Duodenal mucosa (tissue), 2 donors: Measurements from ENCODE around the gene KAT8.

Experiments used
- H3K27ac ChIP-seq: one replicate; pipeline ENCODE4 v1.7.0; 2013; ENCODE audit warnings: low read depth, low read length
- H3K27me3 ChIP-seq, 2 donors: one replicate each; pipeline ENCODE4 v1.7.0; 2013; ENCODE audit warnings: low read length in 2 of 2, control low read depth in 1 of 2; ENCODE audit not compliant: insufficient read depth in 2 of 2, control insufficient read depth in 1 of 2
- H3K36me3 ChIP-seq, 2 donors: one replicate each; pipeline ENCODE4 v1.7.0; 2013; ENCODE audit warnings: low read length in 2 of 2, control low read depth in 1 of 2; ENCODE audit not compliant: insufficient read depth in 2 of 2, control insufficient read depth in 1 of 2
- H3K4me1 ChIP-seq, 2 donors: one replicate each; pipeline ENCODE4 v1.7.0; 2013; ENCODE audit warnings: low read length in 2 of 2, control low read depth in 1 of 2; ENCODE audit not compliant: insufficient read depth in 2 of 2, control insufficient read depth in 1 of 2
- H3K4me3 ChIP-seq, 2 donors: one replicate each; pipeline ENCODE4 v1.7.0; 2013; ENCODE audit warnings: low read length in 2 of 2, low read depth in 1 of 2
- H3K9ac ChIP-seq, 2 donors: one replicate each; pipeline ENCODE4 v1.7.0; 2013; ENCODE audit warnings: low read length in 2 of 2, low read depth in 1 of 2
- H3K9me3 ChIP-seq, 2 donors: one replicate each; pipeline ENCODE4 v1.7.0; 2013; ENCODE audit warnings: low read length in 2 of 2, control low read depth in 1 of 2; ENCODE audit not compliant: control insufficient read depth in 1 of 2

Gene KAT8

DNA sequence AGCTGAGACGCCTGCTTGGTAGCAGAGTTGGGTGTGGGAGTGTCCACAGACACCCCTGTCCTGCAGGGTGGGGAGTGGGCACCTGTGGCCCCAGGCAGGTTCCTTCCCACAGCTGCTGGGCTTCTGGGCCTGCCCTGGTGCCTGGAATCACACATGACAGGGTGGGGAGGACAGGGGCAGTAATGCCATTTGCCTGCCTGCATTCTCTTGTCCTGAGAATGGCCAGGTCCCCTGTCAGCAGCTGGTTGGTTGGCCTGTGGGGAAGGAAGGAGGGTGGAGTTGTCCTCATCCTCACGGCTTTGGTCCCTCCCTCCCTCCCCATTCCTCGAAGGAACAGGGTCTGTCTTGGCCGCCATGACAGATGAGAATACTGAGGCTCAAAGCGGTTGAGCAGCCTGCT, 33.9 kb upstream of the KAT8 start:
- Histone ChIP-seq H3K4me3 (no peak overlapping the region), H3K36me3 (peaks cover 18 to 58% of the 10 kb centered on the region in 2 donors), H3K27ac (no peak overlapping the region), H3K9ac (no peak overlapping the region), H3K4me1 (peaks cover 0 to 4% of the 10 kb centered on the region in 2 donors), H3K9me3 (no peaks in the 10 kb centered on the region), H3K27me3 (no peaks in the 10 kb centered on the region)

DNA sequence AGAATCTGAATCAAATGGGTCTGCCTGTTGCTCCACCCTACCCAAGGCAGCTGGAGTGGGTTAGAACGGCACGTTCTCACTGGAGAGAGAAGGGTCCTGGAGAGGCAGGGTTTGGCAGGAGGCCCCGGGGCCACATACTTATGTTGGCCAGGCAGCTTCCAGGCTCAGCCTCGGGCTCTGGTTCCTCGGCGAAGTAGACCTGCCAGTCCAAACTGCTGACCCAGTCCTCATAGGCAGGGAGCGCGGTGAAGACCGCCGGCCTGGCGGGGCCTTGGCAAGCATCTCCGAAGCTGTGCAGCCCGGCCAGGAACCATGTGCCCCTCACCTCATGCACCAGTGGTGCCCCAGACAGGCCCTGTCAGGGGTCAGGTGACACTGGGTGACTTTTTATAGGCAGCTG, 33.5 kb upstream of the KAT8 start:
- Histone ChIP-seq H3K9me3 (no peaks in the 10 kb centered on the region), H3K4me3 (no peak overlapping the region), H3K36me3 (peaks cover 14 to 58% of the 10 kb centered on the region in 2 donors), H3K27me3 (no peaks in the 10 kb centered on the region), H3K4me1 (peaks cover 0 to 4% of the 10 kb centered on the region in 2 donors), H3K9ac (no peak overlapping the region), H3K27ac (no peak overlapping the region)

DNA sequence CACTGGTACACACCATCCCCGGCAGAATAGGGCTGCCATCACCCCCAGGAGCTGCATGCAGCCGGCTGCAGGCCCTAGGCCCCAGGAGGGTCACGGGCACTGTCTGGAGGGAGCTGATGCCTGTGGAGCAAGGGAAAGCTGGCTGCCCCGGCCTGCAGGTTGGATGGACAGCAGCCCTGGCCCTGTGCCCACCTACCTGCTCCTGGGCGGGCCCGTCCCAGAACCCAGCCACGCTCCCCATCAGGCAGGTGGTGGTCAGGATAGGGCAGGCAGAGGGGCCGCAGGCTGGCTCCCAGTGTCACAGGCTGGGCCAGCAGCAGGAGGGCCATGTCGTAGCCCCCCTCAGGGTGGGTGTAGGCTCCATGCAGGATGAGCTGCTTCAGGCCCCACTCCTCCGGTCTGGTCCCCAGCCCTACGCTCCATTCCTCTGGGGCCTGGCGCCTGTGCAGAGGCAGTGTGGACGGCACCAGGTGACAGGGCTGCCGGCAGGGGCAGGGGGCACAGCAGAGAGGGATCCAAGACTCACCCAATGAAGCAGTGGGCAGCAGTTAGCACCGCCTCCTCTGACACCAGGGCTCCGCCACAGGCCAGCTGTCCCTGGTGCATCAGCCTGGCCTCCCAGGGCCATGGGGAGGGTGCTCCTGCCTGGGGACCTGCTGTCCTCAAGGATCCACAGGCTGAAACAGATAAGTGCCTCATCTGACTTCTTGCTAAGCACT, 32.7 kb upstream of the KAT8 start:
- Histone ChIP-seq H3K27ac (no peak overlapping the region), H3K9me3 (no peaks in the 10 kb centered on the region), H3K4me3 (no peak overlapping the region), H3K36me3 (peaks cover 12 to 54% of the 10 kb centered on the region in 2 donors), H3K9ac (no peak overlapping the region), H3K27me3 (no peaks in the 10 kb centered on the region), H3K4me1 (peaks cover 0 to 4% of the 10 kb centered on the region in 2 donors)

DNA sequence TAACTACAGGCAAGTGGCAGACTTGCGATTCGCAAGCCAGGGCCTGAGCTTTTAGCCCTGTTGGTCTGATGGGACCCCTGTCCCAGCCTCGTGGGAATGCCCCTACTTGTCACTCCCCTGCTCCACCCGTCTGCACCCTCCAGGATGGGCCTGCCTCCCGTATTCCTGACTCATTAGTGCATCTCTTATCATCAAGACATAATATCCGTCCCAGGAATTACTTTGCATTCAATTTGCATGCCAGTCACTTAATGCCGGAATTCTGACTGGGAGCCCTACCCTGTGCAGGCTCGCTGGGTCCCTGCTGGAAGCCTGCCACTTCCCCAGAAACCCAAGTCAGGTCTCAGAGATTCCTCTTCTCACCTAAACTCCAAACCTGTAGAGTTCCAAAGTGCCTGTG, 32.1 kb upstream of the KAT8 start:
- Histone ChIP-seq H3K9ac (no peak overlapping the region), H3K9me3 (no peaks in the 10 kb centered on the region), H3K4me1 (peaks cover 0 to 4% of the 10 kb centered on the region in 2 donors), H3K36me3 (peaks cover 9 to 47% of the 10 kb centered on the region in 2 donors), H3K27me3 (no peaks in the 10 kb centered on the region), H3K27ac (no peak overlapping the region), H3K4me3 (no peak overlapping the region)

DNA sequence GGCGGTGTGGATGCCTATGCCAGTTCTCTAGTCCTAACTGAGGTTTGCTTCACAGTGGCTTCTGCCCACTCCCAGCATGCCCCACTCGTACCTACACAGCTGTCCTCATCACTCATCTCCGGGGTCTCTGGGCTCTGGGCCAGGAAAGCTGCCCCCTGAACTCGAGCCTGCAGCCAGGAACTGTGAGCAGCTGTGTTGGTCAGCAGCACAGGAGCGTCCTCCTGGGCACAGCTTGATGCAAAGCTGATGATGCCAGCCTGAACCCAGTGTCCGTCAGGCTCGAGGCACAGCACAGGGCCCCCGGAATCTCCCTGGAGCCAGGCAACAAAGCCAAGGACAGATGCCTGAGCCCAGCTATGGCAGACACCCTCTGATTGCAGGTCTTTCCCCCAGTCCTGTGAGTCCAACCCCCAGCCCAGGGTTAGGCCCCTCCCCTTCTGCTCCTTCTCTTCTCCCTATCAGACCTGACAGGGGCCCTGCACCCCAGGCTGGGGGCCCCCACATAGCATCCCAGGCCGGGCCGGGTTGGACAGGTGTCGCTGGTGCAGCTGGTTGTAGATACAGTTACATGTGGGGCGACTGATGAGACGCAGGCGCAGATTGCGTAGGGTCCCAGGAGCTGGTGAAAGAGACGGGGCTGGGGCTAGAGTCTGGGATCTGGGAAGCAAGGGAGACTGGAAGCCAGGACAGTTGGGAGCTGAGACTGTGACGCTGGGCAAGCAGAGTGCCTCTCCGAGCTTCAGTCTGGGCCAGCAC, 31.4 kb upstream of the KAT8 start:
- H3K9ac ChIP-seq = no peak overlapping the region
- no peaks in the 10 kb centered on the region for H3K9me3 ChIP-seq
- peaks cover 4 to 46% of the 10 kb centered on the region in 2 donors for H3K36me3 ChIP-seq
- H3K4me3 ChIP-seq = no peak overlapping the region
- H3K27me3 ChIP-seq = no peaks in the 10 kb centered on the region
- no peak overlapping the region for H3K27ac ChIP-seq
- H3K4me1 ChIP-seq = peaks cover 0 to 4% of the 10 kb centered on the region in 2 donors

DNA sequence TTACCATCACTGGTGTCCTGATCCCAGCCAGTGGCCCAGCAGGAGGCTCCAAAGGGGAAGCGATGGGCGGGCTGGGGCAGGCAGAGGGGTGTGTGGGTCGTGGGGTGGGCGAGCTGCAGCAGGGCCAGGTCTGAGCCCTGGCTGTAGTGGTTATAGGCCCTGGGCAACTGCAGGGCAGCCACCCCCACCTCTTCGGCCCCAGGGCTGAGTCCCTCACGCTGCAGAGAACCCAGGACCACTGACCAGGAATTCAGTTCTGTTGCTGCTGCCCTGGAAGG, 30.9 kb upstream of the KAT8 start:
- Histone ChIP-seq H3K36me3 (peaks cover 4 to 44% of the 10 kb centered on the region in 2 donors), H3K27ac (no peak overlapping the region), H3K4me3 (no peak overlapping the region), H3K9me3 (no peaks in the 10 kb centered on the region), H3K27me3 (no peaks in the 10 kb centered on the region), H3K4me1 (peaks cover 0 to 4% of the 10 kb centered on the region in 2 donors), H3K9ac (no peak overlapping the region)

DNA sequence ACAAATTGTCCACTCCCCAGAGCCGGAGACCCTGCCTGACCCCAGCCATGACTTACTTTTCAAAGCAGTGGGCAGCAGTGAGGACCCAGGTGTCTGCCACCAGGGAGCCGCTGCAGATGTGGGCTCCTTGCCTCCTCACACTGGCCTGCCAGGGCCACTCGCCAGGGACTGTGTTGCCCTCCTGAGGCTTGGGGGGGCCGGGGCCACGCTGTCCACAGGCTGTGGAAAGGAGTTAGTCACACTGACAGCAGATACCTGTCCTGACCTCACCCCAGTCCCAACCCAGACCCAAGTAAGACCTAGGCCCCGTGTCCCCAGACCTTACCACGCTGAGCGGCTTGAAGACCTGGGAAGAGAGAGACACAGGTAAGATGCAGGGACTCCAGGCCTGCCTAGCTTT, 30.0 kb upstream of the KAT8 start:
- Histone ChIP-seq H3K4me1 (no peaks in the 10 kb centered on the region), H3K9ac (no peak overlapping the region), H3K27me3 (no peaks in the 10 kb centered on the region), H3K4me3 (no peak overlapping the region), H3K27ac (no peak overlapping the region), H3K36me3 (peaks cover 4 to 39% of the 10 kb centered on the region in 2 donors), H3K9me3 (no peaks in the 10 kb centered on the region)

DNA sequence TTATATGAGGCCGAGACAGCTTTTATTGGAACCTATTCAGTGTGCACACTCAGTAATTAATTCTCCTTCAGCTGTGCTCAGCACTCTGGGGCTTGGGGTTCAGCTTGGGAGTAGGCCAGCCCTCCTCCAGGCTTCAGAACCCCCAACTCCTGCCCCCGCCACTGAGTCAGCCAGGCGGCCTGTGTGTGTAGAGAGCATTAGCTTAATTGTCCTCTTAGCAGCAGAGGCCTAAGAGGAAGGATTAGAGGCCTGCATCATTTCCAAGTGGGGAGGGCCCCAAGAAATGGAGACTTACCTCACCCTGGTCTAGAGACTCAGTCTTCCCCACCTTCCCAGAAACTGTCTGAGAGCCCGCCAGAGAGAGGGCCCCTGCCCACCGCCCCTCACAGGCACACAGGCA, 29.5 kb upstream of the KAT8 start:
- Histone ChIP-seq H3K4me1 (peaks cover 0 to 2% of the 10 kb centered on the region in 2 donors), H3K4me3 (no peak overlapping the region), H3K9ac (no peak overlapping the region), H3K36me3 (peaks cover 4 to 37% of the 10 kb centered on the region in 2 donors), H3K9me3 (no peaks in the 10 kb centered on the region), H3K27ac (no peak overlapping the region), H3K27me3 (no peaks in the 10 kb centered on the region)

DNA sequence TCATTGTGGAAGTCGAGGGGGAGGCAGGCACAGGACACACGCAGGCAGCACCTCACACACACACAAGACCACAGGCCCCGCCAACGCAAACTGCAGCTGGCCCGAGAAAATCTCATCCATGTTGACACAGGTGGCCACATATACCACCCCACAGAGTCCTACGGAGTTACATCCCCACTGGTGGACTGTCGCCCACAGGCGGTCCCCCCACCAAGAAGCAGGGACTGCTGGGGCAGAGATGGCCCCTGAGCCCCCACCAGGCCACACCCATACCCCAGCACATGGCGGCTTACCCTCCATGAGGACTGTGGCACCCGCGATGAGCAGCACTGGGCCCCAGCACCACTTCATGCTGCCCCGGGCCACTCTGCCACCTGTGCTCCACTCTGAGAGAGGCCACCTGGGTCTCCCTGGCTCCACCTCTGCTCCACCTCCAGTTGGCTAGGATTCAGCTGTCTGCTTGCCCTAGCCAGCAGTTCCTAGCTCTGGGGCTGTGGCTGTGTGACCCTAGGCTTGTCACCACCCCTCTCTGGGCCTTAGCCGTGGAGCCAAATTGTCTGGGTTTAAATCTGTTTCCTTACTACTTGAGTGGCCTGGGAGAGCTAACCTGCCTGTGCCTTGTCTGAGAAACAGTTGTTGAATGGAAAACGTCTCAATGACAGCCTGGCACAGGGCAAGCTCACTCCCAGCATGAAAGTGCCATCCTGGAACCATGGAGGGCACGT, 28.8 kb upstream of the KAT8 start, which contains the start of gene PRSS53:
Gene PRSS53, minus strand, starts transcription at position 485 of the 725 bp plus-strand sequence. Its CDS starts 134 bp downstream, at position 351.
- peaks cover 2 to 31% of the 10 kb centered on the region in 2 donors for H3K36me3 ChIP-seq
- H3K27ac ChIP-seq = no peak within 1 kb of the TSS
- H3K9me3 ChIP-seq = no peaks in the 10 kb centered on the region

DNA sequence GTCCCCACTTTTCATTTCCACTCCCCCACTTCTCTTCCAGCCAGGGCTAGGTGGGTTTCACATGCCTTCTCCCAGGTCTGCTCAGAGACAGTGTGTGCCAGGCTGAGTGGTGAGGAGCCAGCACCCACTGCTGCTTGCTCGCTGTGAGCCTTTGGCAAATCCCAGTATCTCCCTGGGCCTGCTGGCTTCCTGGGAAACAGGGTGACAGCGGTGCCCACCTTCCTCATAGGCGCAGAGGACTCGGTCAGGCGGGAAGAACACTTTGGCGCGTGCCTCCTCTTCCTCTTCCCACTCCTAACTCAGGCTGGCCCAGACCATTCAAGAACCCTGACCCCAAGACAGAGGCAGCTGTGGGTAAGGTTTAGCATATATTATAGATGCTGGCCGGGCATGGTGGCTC, 28.3 kb upstream of the KAT8 start:
- Histone ChIP-seq H3K27ac (no peak overlapping the region), H3K27me3 (no peaks in the 10 kb centered on the region), H3K9me3 (no peaks in the 10 kb centered on the region), H3K4me3 (no peak overlapping the region), H3K4me1 (peaks cover 9 to 13% of the 10 kb centered on the region in 2 donors), H3K36me3 (peaks cover 0 to 26% of the 10 kb centered on the region in 2 donors), H3K9ac (no peak overlapping the region)

More for the DNA sequence above, 28.8 kb upstream of the KAT8 start, which contains the start of gene PRSS53:
- H3K4me1 ChIP-seq = peaks cover 4 to 7% of the 10 kb centered on the region in 2 donors
- H3K4me3 ChIP-seq = no peak within 1 kb of the TSS
- H3K27me3 ChIP-seq = no peaks in the 10 kb centered on the region
- no peak within 1 kb of the TSS for H3K9ac ChIP-seq
